ENCODE data around the gene PHAX.
"Not testable (repeated sequence)": the region's sequence is repeated elsewhere in the genome, so short reads cannot be mapped to it uniquely, and the experiment has no call there.

PHAX gene

DNA sequence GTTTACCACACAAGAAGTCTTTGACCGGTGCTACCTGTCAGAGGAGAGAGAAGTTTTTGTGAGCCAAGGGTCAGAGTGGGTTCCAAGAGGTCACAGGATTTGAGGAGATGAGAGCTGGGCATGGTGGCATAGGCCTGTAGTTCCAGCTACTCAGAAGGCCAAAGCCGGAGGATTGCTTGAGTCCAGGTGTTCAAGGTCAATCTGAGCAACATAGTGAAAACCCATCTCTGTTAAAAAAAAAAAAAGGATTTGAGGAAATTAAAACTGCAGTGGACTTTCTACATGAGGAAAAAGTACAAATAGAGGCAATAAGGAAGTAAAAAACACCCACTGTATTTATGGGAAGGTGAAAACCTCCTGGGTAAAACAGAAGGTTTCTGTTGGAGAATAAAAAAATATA, 63.8 kb downstream of the PHAX start:
- H3K9me3 Mint-ChIP-seq, result no peaks in the 10 kb centered on the region
- no peak overlapping the region for H3K4me3 Mint-ChIP-seq
- no peak for ATAC-seq
- H3K4me1 Mint-ChIP-seq, result peaks cover 6% of the 10 kb centered on the region
- H3K36me3 Mint-ChIP-seq, result no peaks in the 10 kb centered on the region
- no peak overlapping the region for H3K27ac Mint-ChIP-seq
- H3K27me3 Mint-ChIP-seq, result peaks cover 16% of the 10 kb centered on the region

GRCh38 chr5:126670109-126670508, 69.4 kb downstream of the PHAX start:
- not testable (repeated sequence) for H3K36me3 Mint-ChIP-seq, H3K27ac Mint-ChIP-seq, ATAC-seq, H3K9me3 Mint-ChIP-seq, H3K4me3 Mint-ChIP-seq, H3K27me3 Mint-ChIP-seq, H3K4me1 Mint-ChIP-seq

- H3K27ac Mint-ChIP-seq, H3K4me1 Mint-ChIP-seq, H3K9me3 Mint-ChIP-seq, H3K27me3 Mint-ChIP-seq, ATAC-seq, H3K36me3 Mint-ChIP-seq, H3K4me3 Mint-ChIP-seq: not testable (repeated sequence)
Observed at GRCh38 chr5:126671681-126672080, 70.9 kb downstream of the PHAX start.

- no peak for ATAC-seq
- Mint-ChIP-seq H3K9me3 (peaks cover 4% of the 10 kb centered on the region), H3K27ac (no peak overlapping the region), H3K4me1 (peaks cover 7% of the 10 kb centered on the region), H3K36me3 (peaks cover 6% of the 10 kb centered on the region), H3K27me3 (no peaks in the 10 kb centered on the region), H3K4me3 (no peak overlapping the region)
Observed at GRCh38 chr5:126673477-126673876, 72.7 kb downstream of the PHAX start.

- Mint-ChIP-seq H3K9me3 (peaks cover 4% of the 10 kb centered on the region), H3K4me1 (peaks cover 7% of the 10 kb centered on the region), H3K4me3 (no peak overlapping the region), H3K36me3 (peaks cover 6% of the 10 kb centered on the region), H3K27ac (no peak overlapping the region), H3K27me3 (no peaks in the 10 kb centered on the region)
- no peak for ATAC-seq
Observed at GRCh38 chr5:126674145-126674544, 73.4 kb downstream of the PHAX start.

GRCh38 chr5:126675338-126675737, 74.6 kb downstream of the PHAX start:
- H3K36me3 Mint-ChIP-seq, result peaks cover 6% of the 10 kb centered on the region
- H3K27ac Mint-ChIP-seq, result no peak overlapping the region
- H3K27me3 Mint-ChIP-seq, result no peaks in the 10 kb centered on the region
- no peak overlapping the region for H3K4me3 Mint-ChIP-seq
- H3K9me3 Mint-ChIP-seq, result peaks cover 4% of the 10 kb centered on the region
- ATAC-seq, result no peak
- H3K4me1 Mint-ChIP-seq, result peaks cover 7% of the 10 kb centered on the region

DNA sequence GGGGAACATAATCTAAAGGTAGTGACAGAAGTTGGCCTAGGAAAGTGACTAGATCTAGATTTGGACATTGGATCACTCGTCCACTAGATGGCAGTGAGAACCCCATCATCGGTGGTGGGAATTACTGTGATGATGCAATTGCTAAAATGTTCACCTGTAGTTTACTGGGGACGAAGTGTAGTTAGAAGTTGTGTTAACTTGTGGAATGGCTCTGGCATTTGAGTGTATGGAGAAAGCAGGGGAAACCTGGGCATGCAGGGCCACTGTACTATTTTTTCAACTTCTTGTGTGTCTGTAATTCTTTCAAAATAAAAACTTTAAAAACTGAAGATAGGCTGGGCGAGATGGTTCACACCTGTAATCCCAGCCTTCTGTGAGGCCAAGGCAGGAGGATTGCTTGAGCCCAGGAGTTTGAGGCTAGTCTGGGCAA, 75.5 kb downstream of the PHAX start:
- peaks cover 7% of the 10 kb centered on the region for H3K4me1 Mint-ChIP-seq
- H3K27ac Mint-ChIP-seq, result no peak overlapping the region
- H3K4me3 Mint-ChIP-seq, result no peak overlapping the region
- peak; percentile 77 for ATAC-seq
- no peaks in the 10 kb centered on the region for H3K27me3 Mint-ChIP-seq
- peaks cover 3% of the 10 kb centered on the region for H3K9me3 Mint-ChIP-seq
- peaks cover 5% of the 10 kb centered on the region for H3K36me3 Mint-ChIP-seq
